ENCODE measurements around the gene ITGB4.

ITGB4 gene

GRCh38 chr17:75685499-75685898, 35.8 kb upstream of the ITGB4 start:
- no peak overlapping the region for H3K27ac ChIP-seq (ENCODE audit: low read depth, low read length)
- H3K4me1 ChIP-seq (ENCODE audit: control insufficient read depth in 1 of 2, insufficient read depth in 2 of 2, low read length in 2 of 2) = peaks cover 52 to 55% of the 10 kb centered on the region in 2 donors

GRCh38 chr17:75688209-75688825, 32.9 kb upstream of the ITGB4 start:
- peak overlapping the region; percentile 17 for H3K27ac ChIP-seq (ENCODE audit: low read depth, low read length)
- H3K4me1 ChIP-seq (ENCODE audit: control insufficient read depth in 1 of 2, insufficient read depth in 2 of 2, low read length in 2 of 2) = peaks cover 73 to 82% of the 10 kb centered on the region in 2 donors
- peaks cover 0 to 19% of the 10 kb centered on the region in 2 donors for H3K36me3 ChIP-seq (ENCODE audit: control insufficient read depth in 1 of 2, insufficient read depth in 2 of 2, low read length in 2 of 2)
- H3K9me3 ChIP-seq (ENCODE audit: control insufficient read depth in 1 of 2, low read length in 2 of 2) = no peaks in the 10 kb centered on the region
- H3K4me3 ChIP-seq (ENCODE audit: low read depth in 1 of 2, low read length in 2 of 2) = no peak overlapping the region
- H3K27me3 ChIP-seq (ENCODE audit: control insufficient read depth in 1 of 2, insufficient read depth in 2 of 2, low read length in 2 of 2) = no peaks in the 10 kb centered on the region
- peak overlapping the region in 1 of 2 donors; percentile 15 for H3K9ac ChIP-seq (ENCODE audit: low read depth in 1 of 2, low read length in 2 of 2)

More at GRCh38 chr17:75685499-75685898, 35.8 kb upstream of the ITGB4 start:
- H3K9me3 ChIP-seq (ENCODE audit: control insufficient read depth in 1 of 2, low read length in 2 of 2) = no peaks in the 10 kb centered on the region
- H3K27me3 ChIP-seq (ENCODE audit: control insufficient read depth in 1 of 2, insufficient read depth in 2 of 2, low read length in 2 of 2) = no peaks in the 10 kb centered on the region
- peak overlapping the region in 1 of 2 donors; percentile 40 for H3K9ac ChIP-seq (ENCODE audit: low read depth in 1 of 2, low read length in 2 of 2)
- H3K36me3 ChIP-seq (ENCODE audit: control insufficient read depth in 1 of 2, insufficient read depth in 2 of 2, low read length in 2 of 2) = peaks cover 0 to 11% of the 10 kb centered on the region in 2 donors
- H3K4me3 ChIP-seq (ENCODE audit: low read depth in 1 of 2, low read length in 2 of 2) = no peak overlapping the region

- peaks cover 74 to 82% of the 10 kb centered on the region in 2 donors for H3K4me1 ChIP-seq (ENCODE audit: control insufficient read depth in 1 of 2, insufficient read depth in 2 of 2, low read length in 2 of 2)
Measured at GRCh38 chr17:75689441-75689873, 31.8 kb upstream of the ITGB4 start.

DNA sequence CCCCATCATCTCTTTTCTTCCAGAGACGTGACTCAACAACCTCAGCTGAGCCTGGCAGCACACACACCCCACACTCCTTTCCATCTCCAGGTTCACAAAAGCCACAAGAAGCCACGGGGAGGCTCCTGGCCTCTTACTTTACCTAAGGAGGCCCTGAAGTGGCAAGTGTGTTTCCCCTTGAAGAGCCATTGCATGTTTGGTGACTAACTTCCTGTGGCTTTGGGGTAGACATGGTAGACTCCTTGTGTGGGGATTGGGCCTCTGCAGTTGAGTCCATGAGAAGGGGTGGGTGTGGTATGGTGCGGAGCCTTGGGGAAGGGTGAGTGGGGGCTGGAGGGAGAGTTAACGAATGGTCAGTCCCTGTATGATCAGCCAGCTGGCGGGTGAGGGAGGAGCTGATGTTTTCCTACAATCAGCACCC, 29.9 kb upstream of the ITGB4 start:
- Histone ChIP-seq H3K4me3 (ENCODE audit: low read depth in 1 of 2, low read length in 2 of 2) (no peak overlapping the region), H3K36me3 (ENCODE audit: control insufficient read depth in 1 of 2, insufficient read depth in 2 of 2, low read length in 2 of 2) (peaks cover 0 to 41% of the 10 kb centered on the region in 2 donors), H3K27me3 (ENCODE audit: control insufficient read depth in 1 of 2, insufficient read depth in 2 of 2, low read length in 2 of 2) (no peaks in the 10 kb centered on the region), H3K9me3 (ENCODE audit: control insufficient read depth in 1 of 2, low read length in 2 of 2) (no peaks in the 10 kb centered on the region), H3K27ac (ENCODE audit: low read depth, low read length) (no peak overlapping the region), H3K4me1 (ENCODE audit: control insufficient read depth in 1 of 2, insufficient read depth in 2 of 2, low read length in 2 of 2) (peaks cover 76 to 82% of the 10 kb centered on the region in 2 donors), H3K9ac (ENCODE audit: low read depth in 1 of 2, low read length in 2 of 2) (peak overlapping the region; percentile 13 to 48)

More at GRCh38 chr17:75689441-75689873, 31.8 kb upstream of the ITGB4 start:
- Histone ChIP-seq H3K27me3 (ENCODE audit: control insufficient read depth in 1 of 2, insufficient read depth in 2 of 2, low read length in 2 of 2) (no peaks in the 10 kb centered on the region), H3K4me3 (ENCODE audit: low read depth in 1 of 2, low read length in 2 of 2) (no peak overlapping the region), H3K9me3 (ENCODE audit: control insufficient read depth in 1 of 2, low read length in 2 of 2) (no peaks in the 10 kb centered on the region), H3K9ac (ENCODE audit: low read depth in 1 of 2, low read length in 2 of 2) (no peak overlapping the region), H3K36me3 (ENCODE audit: control insufficient read depth in 1 of 2, insufficient read depth in 2 of 2, low read length in 2 of 2) (peaks cover 0 to 30% of the 10 kb centered on the region in 2 donors), H3K27ac (ENCODE audit: low read depth, low read length) (peak overlapping the region; percentile 22)

DNA sequence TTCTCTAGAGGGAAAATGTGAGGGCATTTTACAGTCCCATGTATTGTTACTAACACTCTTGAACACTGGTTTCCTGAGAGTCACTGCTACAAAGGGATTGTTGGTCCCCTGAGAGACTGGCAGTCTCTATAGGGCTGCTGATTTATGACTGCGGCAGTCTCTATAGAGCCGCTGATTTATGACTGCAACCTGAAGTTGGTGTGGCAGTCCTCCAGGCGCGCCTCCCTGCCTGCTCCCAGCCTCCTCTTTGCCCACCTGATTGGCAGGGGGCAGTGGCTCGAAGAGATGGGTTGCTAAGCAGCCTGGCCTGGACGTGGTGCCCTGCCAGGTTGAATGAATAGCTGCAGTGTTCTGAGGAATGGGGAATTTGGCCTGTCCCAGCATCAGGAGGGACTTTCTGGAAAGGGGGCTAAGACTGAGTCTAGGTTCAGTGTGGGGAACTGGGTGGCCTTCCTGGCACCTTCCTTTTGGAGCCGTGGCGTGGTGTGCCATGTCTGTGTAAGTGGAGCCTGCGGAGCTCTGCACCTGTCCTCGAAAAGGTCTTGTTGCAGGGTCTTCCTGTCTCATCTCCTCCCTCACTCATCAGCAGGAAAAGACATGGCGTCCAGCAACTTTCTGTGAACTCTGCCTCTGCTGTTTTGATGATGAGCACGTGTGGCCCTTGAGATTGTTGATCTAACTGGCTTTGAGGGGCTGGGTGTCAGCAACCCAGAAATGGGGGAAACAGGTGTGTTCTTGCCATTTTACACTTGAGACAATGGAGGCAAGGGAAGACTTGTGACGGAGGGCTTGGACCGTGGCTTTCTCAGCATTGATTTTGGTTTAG, 29.2 kb upstream of the ITGB4 start:
- Histone ChIP-seq H3K9me3 (ENCODE audit: control insufficient read depth in 1 of 2, low read length in 2 of 2) (no peaks in the 10 kb centered on the region), H3K4me1 (ENCODE audit: control insufficient read depth in 1 of 2, insufficient read depth in 2 of 2, low read length in 2 of 2) (peaks cover 76 to 82% of the 10 kb centered on the region in 2 donors), H3K4me3 (ENCODE audit: low read depth in 1 of 2, low read length in 2 of 2) (no peak overlapping the region), H3K27ac (ENCODE audit: low read depth, low read length) (no peak overlapping the region), H3K27me3 (ENCODE audit: control insufficient read depth in 1 of 2, insufficient read depth in 2 of 2, low read length in 2 of 2) (no peaks in the 10 kb centered on the region), H3K9ac (ENCODE audit: low read depth in 1 of 2, low read length in 2 of 2) (peak overlapping the region; percentile 13 to 48), H3K36me3 (ENCODE audit: control insufficient read depth in 1 of 2, insufficient read depth in 2 of 2, low read length in 2 of 2) (peaks cover 0 to 41% of the 10 kb centered on the region in 2 donors)

- H3K36me3 ChIP-seq (ENCODE audit: control insufficient read depth in 1 of 2, insufficient read depth in 2 of 2, low read length in 2 of 2) = peaks cover 0 to 38% of the 10 kb centered on the region in 2 donors
- H3K9me3 ChIP-seq (ENCODE audit: control insufficient read depth in 1 of 2, low read length in 2 of 2) = no peaks in the 10 kb centered on the region
- H3K27ac ChIP-seq (ENCODE audit: low read depth, low read length) = no peak overlapping the region
- no peak overlapping the region for H3K9ac ChIP-seq (ENCODE audit: low read depth in 1 of 2, low read length in 2 of 2)
- H3K4me1 ChIP-seq (ENCODE audit: control insufficient read depth in 1 of 2, insufficient read depth in 2 of 2, low read length in 2 of 2) = peaks cover 80 to 84% of the 10 kb centered on the region in 2 donors
- H3K4me3 ChIP-seq (ENCODE audit: low read depth in 1 of 2, low read length in 2 of 2) = no peak overlapping the region
- no peaks in the 10 kb centered on the region for H3K27me3 ChIP-seq (ENCODE audit: control insufficient read depth in 1 of 2, insufficient read depth in 2 of 2, low read length in 2 of 2)
Measured at GRCh38 chr17:75692976-75693375, 28.3 kb upstream of the ITGB4 start.

DNA sequence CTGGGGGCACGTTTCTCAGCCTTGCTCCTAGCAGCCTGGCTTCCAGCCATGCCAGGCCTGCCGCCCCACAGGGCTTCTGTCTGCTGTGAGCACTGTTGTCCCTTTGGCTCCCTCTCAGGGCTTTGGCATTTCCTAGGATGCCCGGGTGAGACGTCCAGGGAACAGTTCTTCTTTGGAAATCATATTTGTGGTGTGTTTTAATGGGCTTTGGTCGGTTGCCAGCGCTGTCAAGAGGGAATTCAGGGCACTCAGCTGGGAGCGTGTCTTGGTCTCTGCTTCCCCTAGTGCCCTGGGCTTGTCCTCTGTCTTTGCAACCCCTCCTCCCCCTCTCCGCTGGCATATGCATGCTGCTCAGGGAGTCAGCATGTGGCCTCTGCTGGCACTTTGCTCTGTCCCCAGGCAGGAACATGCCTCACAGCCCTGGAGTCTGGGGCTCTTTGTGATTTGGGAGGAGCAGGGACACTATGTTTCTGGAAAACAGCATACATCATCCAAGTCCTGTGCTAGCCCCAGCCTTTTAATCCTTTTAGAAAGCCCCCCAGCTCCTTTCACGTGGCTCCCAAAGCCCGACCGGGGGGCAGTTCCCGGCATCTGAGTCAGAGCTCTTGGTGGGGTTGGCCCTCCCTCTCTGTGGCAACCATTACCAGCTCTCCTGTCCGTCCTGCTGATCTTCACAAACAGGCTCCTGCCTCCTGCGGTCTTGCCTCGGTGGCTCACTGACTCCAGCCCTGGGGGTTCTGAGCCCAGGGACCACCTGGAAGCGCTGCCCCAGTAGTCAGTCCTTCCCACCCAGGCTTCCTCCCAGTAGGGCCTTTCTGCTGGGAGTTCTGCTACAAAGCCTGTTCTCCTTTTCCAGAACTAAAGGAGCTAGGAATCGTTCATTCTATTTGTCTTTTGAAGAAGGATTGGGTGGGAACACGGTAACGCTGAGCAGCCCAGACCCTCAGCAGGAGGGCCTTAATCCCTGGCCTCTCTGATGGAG, 27.5 kb upstream of the ITGB4 start:
- H3K27ac ChIP-seq (ENCODE audit: low read depth, low read length) = peak overlapping the region; percentile 67
- H3K9me3 ChIP-seq (ENCODE audit: control insufficient read depth in 1 of 2, low read length in 2 of 2) = no peaks in the 10 kb centered on the region
- peaks cover 0 to 36% of the 10 kb centered on the region in 2 donors for H3K36me3 ChIP-seq (ENCODE audit: control insufficient read depth in 1 of 2, insufficient read depth in 2 of 2, low read length in 2 of 2)
- peak overlapping the region in 1 of 2 donors; percentile 28 for H3K9ac ChIP-seq (ENCODE audit: low read depth in 1 of 2, low read length in 2 of 2)
- no peak overlapping the region for H3K4me3 ChIP-seq (ENCODE audit: low read depth in 1 of 2, low read length in 2 of 2)
- peaks cover 80 to 84% of the 10 kb centered on the region in 2 donors for H3K4me1 ChIP-seq (ENCODE audit: control insufficient read depth in 1 of 2, insufficient read depth in 2 of 2, low read length in 2 of 2)
- H3K27me3 ChIP-seq (ENCODE audit: control insufficient read depth in 1 of 2, insufficient read depth in 2 of 2, low read length in 2 of 2) = no peaks in the 10 kb centered on the region

- Histone ChIP-seq H3K9me3 (ENCODE audit: control insufficient read depth in 1 of 2, low read length in 2 of 2) (no peaks in the 10 kb centered on the region), H3K9ac (ENCODE audit: low read depth in 1 of 2, low read length in 2 of 2) (no peak overlapping the region), H3K27ac (ENCODE audit: low read depth, low read length) (peak overlapping the region; percentile 67), H3K4me3 (ENCODE audit: low read depth in 1 of 2, low read length in 2 of 2) (no peak overlapping the region), H3K4me1 (ENCODE audit: control insufficient read depth in 1 of 2, insufficient read depth in 2 of 2, low read length in 2 of 2) (peaks cover 80 to 85% of the 10 kb centered on the region in 2 donors), H3K36me3 (ENCODE audit: control insufficient read depth in 1 of 2, insufficient read depth in 2 of 2, low read length in 2 of 2) (peaks cover 0 to 36% of the 10 kb centered on the region in 2 donors), H3K27me3 (ENCODE audit: control insufficient read depth in 1 of 2, insufficient read depth in 2 of 2, low read length in 2 of 2) (no peaks in the 10 kb centered on the region)
Measured at GRCh38 chr17:75694536-75694935, 26.7 kb upstream of the ITGB4 start.

- Histone ChIP-seq H3K4me3 (ENCODE audit: low read depth in 1 of 2, low read length in 2 of 2) (no peak overlapping the region), H3K36me3 (ENCODE audit: control insufficient read depth in 1 of 2, insufficient read depth in 2 of 2, low read length in 2 of 2) (peaks cover 0 to 41% of the 10 kb centered on the region in 2 donors), H3K27me3 (ENCODE audit: control insufficient read depth in 1 of 2, insufficient read depth in 2 of 2, low read length in 2 of 2) (no peaks in the 10 kb centered on the region), H3K9ac (ENCODE audit: low read depth in 1 of 2, low read length in 2 of 2) (peak overlapping the region; percentile 8 to 32), H3K27ac (ENCODE audit: low read depth, low read length) (peak overlapping the region; percentile 62), H3K4me1 (ENCODE audit: control insufficient read depth in 1 of 2, insufficient read depth in 2 of 2, low read length in 2 of 2) (peaks cover 82 to 87% of the 10 kb centered on the region in 2 donors), H3K9me3 (ENCODE audit: control insufficient read depth in 1 of 2, low read length in 2 of 2) (no peaks in the 10 kb centered on the region)
Measured at GRCh38 chr17:75695141-75695829, 26.0 kb upstream of the ITGB4 start.

Measured in duodenal mucosa (tissue), 2 donors.